Neuronal stem cell (in vitro differentiated cells): ENCODE results near the gene AMIGO3.
A peak's percentile ranks its signal among the peaks of the same experiment; 100 is the strongest.

Experiments
- DNase-seq: peaks from one replicate; pipeline ENCODE4 v3.0.0-alpha.2; 2013; ENCODE audit warnings: low spot score
- H2AFZ ChIP-seq: one replicate; pipeline ENCODE4 v1.6.1; 2013; ENCODE audit warnings: mild to moderate bottlenecking, low read length, inconsistent platforms
- H2AK5ac ChIP-seq: 2 replicates; pipeline ENCODE4 v1.6.1; 2013; ENCODE audit warnings: low read depth, mild to moderate bottlenecking, inconsistent platforms, low read length, moderate library complexity, mixed read lengths
- H2BK120ac ChIP-seq: 2 replicates; pipeline ENCODE4 v1.6.1; 2013; ENCODE audit warnings: low read depth, mild to moderate bottlenecking, inconsistent platforms, low read length, moderate library complexity, mixed read lengths
- H2BK12ac ChIP-seq: one replicate; pipeline ENCODE4 v1.6.1; 2013; ENCODE audit warnings: low read length, inconsistent platforms
- H2BK15ac ChIP-seq: 2 replicates; pipeline ENCODE4 v1.6.1; 2013; ENCODE audit warnings: mild to moderate bottlenecking, low read length, inconsistent platforms, mixed read lengths
- H2BK5ac ChIP-seq: one replicate; pipeline ENCODE4 v1.6.1; 2013; ENCODE audit warnings: inconsistent platforms, mild to moderate bottlenecking, low read length, moderate library complexity
- H3K14ac ChIP-seq: one replicate; pipeline ENCODE4 v1.6.1; 2013; ENCODE audit warnings: low read length, inconsistent platforms
- H3K18ac ChIP-seq: 2 replicates; pipeline ENCODE4 v1.6.1; 2013; ENCODE audit warnings: low read length, inconsistent platforms
- H3K23ac ChIP-seq: 2 replicates; pipeline ENCODE4 v1.6.1; 2013; ENCODE audit warnings: low read depth, mild to moderate bottlenecking, mixed read lengths, low read length, inconsistent platforms; ENCODE audit not compliant: poor library complexity
- H3K27ac ChIP-seq: replicated peaks from 3 replicates; pipeline ENCODE4 v1.5.1; 2013; ENCODE audit warnings: low read length, inconsistent platforms
- H3K27me3 ChIP-seq, 3 experiments: 2 replicates each; pipeline ENCODE4 v1.6.1; 2013; ENCODE audit warnings: low read length in 3 of 3, mild to moderate bottlenecking in 2 of 3, inconsistent platforms in 1 of 3, low read depth in 1 of 3, mixed read lengths in 1 of 3, moderate library complexity in 1 of 3; ENCODE audit not compliant: control insufficient read depth in 3 of 3, insufficient read depth in 3 of 3
- H3K36me3 ChIP-seq, 2 donors: replicated peaks in 1 of 2; 2 replicates each; pipeline ENCODE4 v1.6.1; 2013; ENCODE audit warnings: low read length in 2 of 2; ENCODE audit not compliant: control insufficient read depth in 2 of 2, insufficient read depth in 2 of 2
- H3K4ac ChIP-seq: 2 replicates; pipeline ENCODE4 v1.6.1; 2013; ENCODE audit warnings: inconsistent platforms, mild to moderate bottlenecking, low read length, moderate library complexity
- H3K4me1 ChIP-seq, 2 donors: 1 replicate in 1 of 2; 2 replicates in 1 of 2; pipeline ENCODE4 v1.6.1; 2013; ENCODE audit warnings: low read length in 2 of 2, low read depth in 1 of 2; ENCODE audit not compliant: control insufficient read depth in 2 of 2, insufficient read depth in 1 of 2
- H3K4me2 ChIP-seq: one replicate; pipeline ENCODE4 v1.6.1; 2013; ENCODE audit warnings: mild to moderate bottlenecking, low read length, inconsistent platforms; ENCODE audit not compliant: insufficient read depth, poor library complexity, severe bottlenecking
- H3K4me3 ChIP-seq, 2 donors: 2 replicates each; pipeline ENCODE4 v1.5.1; 2013; ENCODE audit warnings: low read length in 2 of 2, mild to moderate bottlenecking in 2 of 2, inconsistent platforms in 1 of 2, moderate library complexity in 1 of 2
- H3K79me1 ChIP-seq: one replicate; pipeline ENCODE4 v1.6.1; 2013; ENCODE audit warnings: low read depth, mild to moderate bottlenecking, inconsistent platforms, low read length, moderate library complexity
- H3K9ac ChIP-seq: one replicate; pipeline ENCODE4 v1.6.1; 2013; ENCODE audit warnings: mild to moderate bottlenecking, low read depth, low read length, inconsistent platforms; ENCODE audit not compliant: poor library complexity
- H3K9me3 ChIP-seq, 2 donors: replicated peaks in 1 of 2; 2 replicates each; pipeline versions ENCODE3 to v1.6.1; 2013; ENCODE audit warnings: low read length in 2 of 2, mild to moderate bottlenecking in 2 of 2, inconsistent platforms in 1 of 2, low read depth in 1 of 2, mixed read lengths in 1 of 2, moderate library complexity in 1 of 2; ENCODE audit not compliant: control insufficient read depth in 2 of 2, insufficient read depth in 1 of 2
- H4K8ac ChIP-seq: one replicate; pipeline ENCODE4 v1.6.1; 2013; ENCODE audit warnings: low read depth, mild to moderate bottlenecking, inconsistent platforms, low read length, moderate library complexity
- H4K91ac ChIP-seq: one replicate; pipeline ENCODE4 v1.6.1; 2013; ENCODE audit warnings: low read length, low read depth, mild to moderate bottlenecking, inconsistent platforms; ENCODE audit not compliant: poor library complexity
- WGBS, 2 donors: extraction: QIAGEN DNeasy Blood & Tissue Kit; methylation state at CpG; one replicate each; pipeline ENCODE4 v1.1.7; 2013; ENCODE audit warnings: missing lambda C conversion rate in 2 of 2, mixed read lengths in 1 of 2; ENCODE audit not compliant: insufficient read length in 2 of 2, insufficient replicate concordance in 1 of 2; ENCODE audit errors: extremely low coverage in 2 of 2; 5-methylcytosine and 5-hydroxymethylcytosine counted together

Gene AMIGO3

GRCh38 chr3:49717211-49717958 lies 2.1 kb downstream of the AMIGO3 start:
- Histone ChIP-seq H2BK5ac (no peak overlapping the region), H3K4me3 (no peak overlapping the region), H3K4me2 (no peak overlapping the region), H3K14ac (no peak overlapping the region), H2AFZ (no peak overlapping the region), H3K36me3 (peaks cover 28 to 64% of the 10 kb centered on the region in 2 donors), H2BK120ac (no peak overlapping the region), H3K23ac (no peak overlapping the region), H2BK15ac (no peak overlapping the region), H3K4me1 (peaks cover under 1 to 7% of the 10 kb centered on the region in 2 donors), H4K8ac (no peak overlapping the region), H4K91ac (no peak overlapping the region), H3K9me3 (peaks cover 0 to 3% of the 10 kb centered on the region in 2 donors), H3K27me3 (no peaks in the 10 kb centered on the region), H3K9ac (peak overlapping the region; percentile 44), H3K27ac (no peak overlapping the region), H2BK12ac (no peak overlapping the region), H3K18ac (no peak overlapping the region), H2AK5ac (peak overlapping the region; percentile 28), H3K4ac (no peak overlapping the region), H3K79me1 (peaks cover 17% of the 10 kb centered on the region)
- no CpG with 5 or more reads among the region's 14 CpGs for WGBS, 2 donors
- DNase-seq, result no peak

DNA sequence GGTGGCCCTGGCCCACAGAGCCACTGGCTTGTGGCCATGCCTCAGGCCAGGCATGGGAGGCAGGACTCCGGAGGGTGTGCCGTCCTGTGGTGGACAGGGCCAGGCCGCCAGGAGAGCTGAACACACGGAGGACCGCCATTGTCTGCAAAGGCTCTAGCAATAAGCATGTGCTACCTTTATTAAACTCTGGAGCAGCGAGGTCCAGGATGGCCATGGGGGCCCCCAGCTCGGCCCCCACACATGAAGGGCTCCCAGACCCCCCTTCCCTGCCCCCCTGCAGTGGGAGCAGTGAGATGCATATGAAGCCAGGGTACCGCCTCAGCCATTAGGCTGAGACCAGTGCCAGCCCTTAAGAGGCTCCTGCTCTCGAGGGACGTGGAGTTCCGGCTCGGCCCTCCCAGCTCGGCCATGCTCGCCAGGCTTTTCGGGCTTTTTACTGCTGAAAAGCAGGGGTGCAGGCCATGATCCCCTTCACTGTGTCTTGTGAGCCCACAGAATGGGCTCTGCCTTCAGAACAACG lies 2.7 kb downstream of the AMIGO3 start:
- no CpG with 5 or more reads among the region's 16 CpGs for WGBS, 2 donors
- H2AFZ ChIP-seq, result no peak overlapping the region
- no peak for DNase-seq
- no peak overlapping the region for H4K91ac ChIP-seq
- H4K8ac ChIP-seq, result no peak overlapping the region
- H3K4me2 ChIP-seq, result no peak overlapping the region
- H3K9me3 ChIP-seq, result peaks cover 0 to 3% of the 10 kb centered on the region in 2 donors
- H3K79me1 ChIP-seq, result peaks cover 11% of the 10 kb centered on the region
- no peak overlapping the region for H2BK5ac ChIP-seq
- peaks cover 0 to 7% of the 10 kb centered on the region in 2 donors for H3K4me1 ChIP-seq
- H3K27ac ChIP-seq, result no peak overlapping the region
- H3K4ac ChIP-seq, result no peak overlapping the region
- peak overlapping the region; percentile 44 for H3K9ac ChIP-seq
- H2BK120ac ChIP-seq, result no peak overlapping the region
- H3K14ac ChIP-seq, result no peak overlapping the region
- peaks cover 22 to 57% of the 10 kb centered on the region in 2 donors for H3K36me3 ChIP-seq
- H3K27me3 ChIP-seq, result no peaks in the 10 kb centered on the region
- no peak overlapping the region for H2BK12ac ChIP-seq
- H3K23ac ChIP-seq, result no peak overlapping the region
- H2AK5ac ChIP-seq, result peak overlapping the region; percentile 28
- no peak overlapping the region for H3K4me3 ChIP-seq
- H2BK15ac ChIP-seq, result no peak overlapping the region
- no peak overlapping the region for H3K18ac ChIP-seq

DNA sequence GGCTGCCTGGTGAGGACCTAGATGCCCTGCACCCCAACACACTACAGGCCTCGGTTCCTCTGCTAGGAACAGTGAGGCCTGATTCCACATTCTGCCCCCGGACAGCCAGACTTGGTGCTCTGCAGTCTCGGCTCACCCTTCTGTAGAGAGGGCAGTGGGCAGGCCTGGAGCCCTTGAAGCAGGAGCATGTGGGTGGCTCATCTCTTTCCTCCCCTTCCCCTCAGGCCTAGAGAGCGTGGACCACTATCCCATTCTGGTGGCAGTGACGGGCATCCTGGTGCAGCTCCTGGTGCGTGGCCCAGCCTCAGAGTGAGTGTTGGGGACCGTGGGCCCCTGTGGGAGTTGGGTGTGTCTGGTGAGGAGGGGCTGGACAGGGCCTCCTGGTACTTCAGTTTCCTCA lies 3.3 kb downstream of the AMIGO3 start:
- Histone ChIP-seq H3K36me3 (peaks cover 20 to 51% of the 10 kb centered on the region in 2 donors), H2BK5ac (no peak overlapping the region), H3K79me1 (peaks cover 10% of the 10 kb centered on the region), H3K9ac (no peak overlapping the region), H3K27ac (no peak overlapping the region), H3K18ac (no peak overlapping the region), H3K9me3 (peaks cover 0 to 3% of the 10 kb centered on the region in 2 donors), H3K23ac (peak overlapping the region; percentile 67), H4K8ac (no peak overlapping the region), H2BK15ac (no peak overlapping the region), H3K4ac (no peak overlapping the region), H3K27me3 (no peaks in the 10 kb centered on the region), H4K91ac (no peak overlapping the region), H2BK12ac (no peak overlapping the region), H3K4me2 (no peak overlapping the region), H2AK5ac (no peak overlapping the region), H2AFZ (no peak overlapping the region), H3K4me1 (peaks cover 0 to 7% of the 10 kb centered on the region in 2 donors), H3K14ac (no peak overlapping the region), H3K4me3 (no peak overlapping the region), H2BK120ac (peak overlapping the region; percentile 39)
- DNase-seq, result no peak
- no CpG with 5 or more reads among the region's 7 CpGs for WGBS, 2 donors

DNA sequence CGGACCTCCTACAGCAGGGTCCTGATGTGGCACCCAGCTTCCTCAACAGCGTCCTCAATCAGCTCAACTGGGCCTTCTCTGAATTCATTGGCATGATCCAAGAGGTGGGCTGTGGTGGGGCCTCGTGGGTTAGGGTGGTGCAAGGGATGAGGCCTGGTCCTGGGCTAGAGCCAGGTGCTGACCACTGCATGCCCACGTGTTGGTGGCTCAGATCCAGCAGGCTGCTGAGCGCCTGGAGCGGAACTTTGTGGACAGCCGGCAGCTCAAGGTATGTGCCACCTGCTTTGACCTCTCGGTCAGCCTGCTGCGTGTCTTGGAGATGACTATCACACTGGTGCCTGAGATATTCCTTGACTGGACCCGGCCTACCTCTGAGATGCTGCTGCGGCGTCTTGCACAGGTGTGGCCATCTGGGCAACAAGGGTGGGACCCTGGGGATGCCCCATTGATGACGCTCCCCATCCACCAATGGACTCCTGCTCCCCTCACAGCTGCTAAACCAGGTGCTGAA lies 3.8 kb downstream of the AMIGO3 start:
- H3K4me1 ChIP-seq, result peaks cover 0 to 7% of the 10 kb centered on the region in 2 donors
- no peak overlapping the region for H4K8ac ChIP-seq
- peak overlapping the region; percentile 22 for H3K9ac ChIP-seq
- WGBS, 2 donors, result no CpG with 5 or more reads among the region's 13 CpGs
- H3K14ac ChIP-seq, result no peak overlapping the region
- peaks cover 10% of the 10 kb centered on the region for H3K79me1 ChIP-seq
- H2BK5ac ChIP-seq, result no peak overlapping the region
- no peak overlapping the region for H3K4ac ChIP-seq
- H3K9me3 ChIP-seq, result peaks cover 0 to 3% of the 10 kb centered on the region in 2 donors
- H2AK5ac ChIP-seq, result no peak overlapping the region
- no peak for DNase-seq
- H3K4me3 ChIP-seq, result no peak overlapping the region
- H2BK12ac ChIP-seq, result no peak overlapping the region
- no peak overlapping the region for H4K91ac ChIP-seq
- no peak overlapping the region for H2BK15ac ChIP-seq
- H2AFZ ChIP-seq, result no peak overlapping the region
- peak overlapping the region; percentile 52 for H3K23ac ChIP-seq
- H3K4me2 ChIP-seq, result no peak overlapping the region
- H3K36me3 ChIP-seq, result peaks cover 15 to 46% of the 10 kb centered on the region in 2 donors
- no peak overlapping the region for H2BK120ac ChIP-seq
- no peak overlapping the region for H3K27ac ChIP-seq
- H3K27me3 ChIP-seq, result no peaks in the 10 kb centered on the region
- no peak overlapping the region for H3K18ac ChIP-seq
